K562 (cell line): ENCODE results near the gene BNIPL. TPM values are rescaled to one million over a fixed set of nuclear protein-coding genes. Genes with fewer than 3 reads are reported as not detected.
A peak's percentile ranks its signal among the peaks of the same experiment; 100 is the strongest.

Experiments used
- ATAC-seq: fragments of 200-7000 bp; cut with Tn5 transposase; 3 replicates; pipeline ENCODE4 v1.9.1; 2020; ENCODE audit warnings: moderate library complexity
- BruUV-seq: library from RNA; stranded (reverse); fragments of 400-500 nt; replicated peaks from 2 replicates; lab custom pipeline; 2021; lab: Mats Ljungman, UMichigan
- CTCF ChIA-PET: fragments of 300-600 bp; formaldehyde crosslinking; extraction: SDS; loops from one replicate; lab custom pipeline; 2021; ENCODE audit warnings: low intra/inter-chr PET ratio; lab: Yijun Ruan, JAX
- POLR2A ChIA-PET: fragments of 300-600, 350-650 bp; sonication (Branson Sonifier 250); formaldehyde crosslinking; extraction: SDS; loops from one replicate; lab custom pipeline; 2021; ENCODE audit warnings: antibody characterized with exemption, inconsistent platforms; lab: Yijun Ruan, JAX
- DNase-seq, 4 experiments: peaks; one replicate each; pipeline versions ENCODE4 v3.0.0 to v3.0.0-alpha.2; 2011 to 2018; ENCODE audit warnings: low spot score in 3 of 4, mixed read lengths in 3 of 4; ENCODE audit errors: extremely low read depth in 1 of 4
- FAIRE-seq: peaks from 2 replicates; lab custom pipeline; 2011; peaks lifted over from hg19 to GRCh38; lab: Jason Lieb, UNC
- H2AFZ ChIP-seq: 2 replicates; pipeline ENCODE4 v1.6.0; 2011; ENCODE audit warnings: low read depth, low read length, control low read depth, inconsistent platforms
- H3K27ac ChIP-seq: fragments of 200-600 bp; 3 replicates; pipeline ENCODE4 v1.8.0; 2011; ENCODE audit warnings: low read depth, mild to moderate bottlenecking, control low read depth, inconsistent platforms, low read length, moderate library complexity, mixed read lengths; ENCODE audit errors: extremely low read depth
- H3K27me3 ChIP-seq, 2 experiments: fragments of 300-600 bp in 1 of 2; 2 replicates in 1 of 2; 3 replicates in 1 of 2; pipeline versions ENCODE4 v1.6.0 to v1.8.0; 2011; ENCODE audit warnings: inconsistent platforms in 2 of 2, low read length in 2 of 2, mild to moderate bottlenecking in 1 of 2, mixed read lengths in 1 of 2, moderate library complexity in 1 of 2; ENCODE audit not compliant: control insufficient read depth in 2 of 2, insufficient read depth in 2 of 2
- H3K36me3 ChIP-seq: fragments of 300-600 bp; 3 replicates; pipeline ENCODE4 v1.8.0; 2011; ENCODE audit warnings: mild to moderate bottlenecking, low read length, inconsistent platforms; ENCODE audit not compliant: control insufficient read depth, insufficient read depth
- H3K4me1 ChIP-seq, 2 experiments: fragments of 200-600 bp in 1 of 2; replicated peaks in 1 of 2; 2 replicates in 1 of 2; 3 replicates in 1 of 2; pipeline versions ENCODE4 v1.5.1 to v1.8.0; 2011; ENCODE audit warnings: inconsistent platforms in 2 of 2, low read length in 2 of 2, mild to moderate bottlenecking in 1 of 2, mixed read lengths in 1 of 2, moderate library complexity in 1 of 2; ENCODE audit not compliant: control insufficient read depth in 2 of 2, insufficient read depth in 2 of 2
- H3K4me2 ChIP-seq: 2 replicates; pipeline ENCODE4 v1.6.1; 2011; ENCODE audit warnings: low read length, control low read depth, inconsistent platforms, mixed read lengths; ENCODE audit not compliant: insufficient read depth
- H3K4me3 ChIP-seq: fragments of 200-600 bp; sonication (generic), shearing (Covaris generic); 2 replicates; pipeline ENCODE4 v1.5.1; 2016; ENCODE audit warnings: control low read depth, inconsistent platforms
- H3K79me2 ChIP-seq: fragments of 200-600 bp; 3 replicates; pipeline ENCODE4 v1.8.0; 2011; ENCODE audit warnings: low read length, inconsistent platforms; ENCODE audit not compliant: control insufficient read depth, insufficient read depth
- H3K9ac ChIP-seq, 2 experiments: 2 replicates each; pipeline versions ENCODE4 v1.6.0 to v1.6.1; 2011; ENCODE audit warnings: low read depth in 2 of 2, low read length in 2 of 2, control low read depth in 1 of 2, inconsistent platforms in 1 of 2, mild to moderate bottlenecking in 1 of 2, mixed read lengths in 1 of 2; ENCODE audit not compliant: insufficient read depth in 1 of 2
- H3K9me1 ChIP-seq: one replicate; pipeline ENCODE4 v1.6.0; 2011; ENCODE audit warnings: inconsistent platforms, mild to moderate bottlenecking, low read length, moderate library complexity; ENCODE audit not compliant: control insufficient read depth, insufficient read depth
- H3K9me3 ChIP-seq: replicated peaks from 2 replicates; pipeline ENCODE4 v1.5.1; 2011; ENCODE audit warnings: low read depth, low read length, inconsistent platforms; ENCODE audit not compliant: control insufficient read depth, insufficient read depth
- H4K20me1 ChIP-seq: replicated peaks from 2 replicates; pipeline ENCODE4 v1.6.1; 2011; ENCODE audit warnings: low read length, inconsistent platforms, mixed read lengths; ENCODE audit not compliant: control insufficient read depth, insufficient read depth
- CCAR2 ChIP-seq: fragments of 200-400 bp; formaldehyde crosslinking; IDR thresholded peaks from 2 replicates; pipeline ENCODE4 v1.6.1; 2017; ENCODE audit warnings: mild to moderate bottlenecking, low read depth, low read length
- CTBP1 ChIP-seq: fragments of 450-650 bp; IDR thresholded peaks from 2 replicates; pipeline ENCODE4 v1.6.1; 2016; ENCODE audit warnings: borderline replicate concordance
- GTF2E2 ChIP-seq: fragments of 200-800 bp; sonication (Bioruptor generic); IDR thresholded peaks from 2 replicates; pipeline ENCODE4 v1.6.1; 2016; ENCODE audit warnings: missing genetic modification characterization, missing compliant biosample characterization
- KDM5B ChIP-seq: fragments of 200-600 bp; sonication (generic); IDR thresholded peaks from 2 replicates; pipeline ENCODE4 v1.6.1; 2012; ENCODE audit warnings: low read depth, mild to moderate bottlenecking, moderate library complexity, low read length, control low read depth, inconsistent platforms; ENCODE audit not compliant: insufficient replicate concordance
- NKRF ChIP-seq: fragments of 450-650 bp; IDR thresholded peaks from 2 replicates; pipeline ENCODE4 v1.6.1; 2016; ENCODE audit warnings: borderline replicate concordance
- ZNF395 ChIP-seq: fragments of 200-800 bp; sonication (Bioruptor generic); IDR thresholded peaks from 2 replicates; pipeline ENCODE4 v1.6.1; 2017; ENCODE audit warnings: missing genetic modification characterization, missing compliant biosample characterization
- WGBS: fragments of 100-300 bp; shearing (Covaris generic); methylation state at CpG from one replicate; pipeline ENCODE4 v1.1.6; 2016; ENCODE audit warnings: low coverage, mixed read lengths; ENCODE audit not compliant: insufficient coverage; ENCODE audit errors: missing lambda C conversion rate; 5-methylcytosine and 5-hydroxymethylcytosine counted together
- in situ Hi-C: fragments of 300-500 bp; cut with MboI; formaldehyde crosslinking; loops from 4 replicates; pipeline ENCODE4 v1.15.0; 2018; ENCODE audit warnings: inconsistent platforms, mixed read lengths
- intact Hi-C: fragments of 100-400 bp; cut with micrococcal nuclease; formaldehyde crosslinking; loops from 2 replicates; pipeline ENCODE4 v1.14.2; 2022
- polyA plus RNA-seq, 8 experiments: library from polyadenylated mRNA; depleted of rRNA in 4 of 8; stranded (reverse) in 5 of 8; unstranded in 3 of 8; fragments of >200 nt; fragmentation: Nextera tagmentation in 2 of 8; fragmentation: Illumina TruSeq in 1 of 8; extraction: Ambion mirVana in 2 of 8; extraction: Trizol in 1 of 8; gene quantifications; 2 replicates each; pipeline versions ENCODE4 v1.2.1 to v1.2.3, GENCODE V29; 2011 to 2014; ENCODE audit warnings: inconsistent platforms in 1 of 8, missing spikeins in 1 of 8
- total RNA-seq, 7 experiments: library from RNA; depleted of rRNA in 6 of 7; stranded (reverse); fragments of >200 nt in 6 of 7; fragmentation: Illumina TruSeq in 2 of 7; extraction: Trizol in 2 of 7; gene quantifications; 2 replicates each; pipeline versions ENCODE4 v1.2.1 to v1.2.3, GENCODE V29; 2011 to 2021; ENCODE audit warnings: low replicate concordance in 1 of 7

BNIPL gene
- total and polyA plus RNA-seq, 9 of the 15 experiments (the other 6 are each of a cell fraction or from before 2014, with no cell fraction given): 0.08 to 1.4 (median 0.68) TPM

- Histone ChIP-seq H3K36me3 (no peaks in the 10 kb centered on the region), H2AFZ (peak overlapping the region; percentile 89), H3K9ac (peak overlapping the region; percentile 88; a peak in 3 of 4 replicates), H3K4me1 (peaks cover 46 to 53% of the 10 kb centered on the region in 2 experiments), H3K27me3 (no peaks in the 10 kb centered on the region), H3K9me1 (no peaks in the 10 kb centered on the region), H3K9me3 (no peaks in the 10 kb centered on the region), H4K20me1 (no peaks in the 10 kb centered on the region), H3K4me3 (peak overlapping the region; percentile 44), H3K79me2 (peaks cover 35% of the 10 kb centered on the region), H3K4me2 (peak overlapping the region; percentile 100), H3K27ac (peak overlapping the region; percentile 75)
- no peak for FAIRE-seq
- no peak for TF ChIP-seq ZNF395 (CRISPR knock-in tag)
- TF ChIP-seq CCAR2: no peak
- TF ChIP-seq NKRF: 0 out of 2 replicates have a peak, but pooled peaks have one; percentile 20
- peak; percentile 15 for TF ChIP-seq KDM5B
- TF ChIP-seq GTF2E2 (tag): 0 out of 2 replicates have a peak, but pooled peaks have one; percentile 37
- peak; percentile 9; the same call in 1 of the 2 replicates for TF ChIP-seq CTBP1
- no peak for DNase-seq
- BruUV-seq: no TSS peak
- intact Hi-C loops: loop anchor here (2.0 to 5.0 kb wide), 3 partner anchors 27 to 66 kb away; partner anchors contain the start of genes CDC42SE1 and GABPB2
- ChIA-PET POLR2A (interaction anchor here (0.5 to 2.9 kb wide), 24 partner anchors 10 to 503 kb away, joined by 3 to 22 read pairs (median 4); partner anchors contain the start of genes ANXA9, CERS2 and MCL1), CTCF (interaction anchor here (0.9 to 1.9 kb wide), 2 partner anchors 26 to 750 kb away, joined by 3 to 12 read pairs; no protein-coding TSS in a partner anchor)
- in situ Hi-C loops: no loop called here
- 12% methylated on average over 4 of the region's 4 CpGs for WGBS
- ATAC-seq: no peak
Observed at GRCh38 chr1:151005729-151006319, 30.6 kb upstream of the BNIPL start.
